ENCODE results near the gene PLEKHG5.

DNA sequence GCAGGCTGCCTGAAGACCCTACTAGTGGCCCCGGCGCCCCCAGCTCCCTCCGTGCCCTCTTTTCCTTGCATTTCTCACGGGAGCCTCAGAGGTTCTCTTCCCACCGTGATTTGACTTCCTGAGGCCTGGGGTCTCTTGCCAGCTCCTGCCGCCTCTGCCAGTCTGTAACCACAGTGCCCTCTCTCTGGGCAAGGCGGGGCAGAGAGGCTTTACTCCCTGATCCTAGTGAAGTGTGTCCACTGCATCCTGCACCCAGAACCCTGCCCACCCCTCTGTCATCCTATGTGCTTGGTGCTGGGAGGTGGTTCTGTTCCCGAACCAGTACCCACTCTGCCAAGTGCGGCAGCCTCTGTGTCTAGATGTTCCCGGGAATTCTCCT, 64.5 kb downstream of the PLEKHG5 start:
- TF ChIP-seq, protein P1, sequence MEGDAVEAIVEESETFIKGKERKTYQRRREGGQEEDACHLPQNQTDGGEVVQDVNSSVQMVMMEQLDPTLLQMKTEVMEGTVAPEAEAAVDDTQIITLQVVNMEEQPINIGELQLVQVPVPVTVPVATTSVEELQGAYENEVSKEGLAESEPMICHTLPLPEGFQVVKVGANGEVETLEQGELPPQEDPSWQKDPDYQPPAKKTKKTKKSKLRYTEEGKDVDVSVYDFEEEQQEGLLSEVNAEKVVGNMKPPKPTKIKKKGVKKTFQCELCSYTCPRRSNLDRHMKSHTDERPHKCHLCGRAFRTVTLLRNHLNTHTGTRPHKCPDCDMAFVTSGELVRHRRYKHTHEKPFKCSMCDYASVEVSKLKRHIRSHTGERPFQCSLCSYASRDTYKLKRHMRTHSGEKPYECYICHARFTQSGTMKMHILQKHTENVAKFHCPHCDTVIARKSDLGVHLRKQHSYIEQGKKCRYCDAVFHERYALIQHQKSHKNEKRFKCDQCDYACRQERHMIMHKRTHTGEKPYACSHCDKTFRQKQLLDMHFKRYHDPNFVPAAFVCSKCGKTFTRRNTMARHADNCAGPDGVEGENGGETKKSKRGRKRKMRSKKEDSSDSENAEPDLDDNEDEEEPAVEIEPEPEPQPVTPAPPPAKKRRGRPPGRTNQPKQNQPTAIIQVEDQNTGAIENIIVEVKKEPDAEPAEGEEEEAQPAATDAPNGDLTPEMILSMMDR (IDR thresholded peaks at IDR 0.05), result no peak
- TF ChIP-seq EP300 (IDR thresholded peaks at IDR 0.05), result no peak
